ENCODE results near the gene C20orf202.

C20orf202 gene

GRCh38 chr20:1202762-1203504 lies at the start of gene C20orf202:
Gene C20orf202 (plus strand): TSS chr20:1203454. CDS start chr20:1203586, 132 bp downstream.
- no peak for DNase-seq (ENCODE audit: low spot score)

GRCh38 chr20:1154226-1154625 lies 49.0 kb upstream of the C20orf202 start:
- DNase-seq (ENCODE audit: low spot score) = no peak

DNA sequence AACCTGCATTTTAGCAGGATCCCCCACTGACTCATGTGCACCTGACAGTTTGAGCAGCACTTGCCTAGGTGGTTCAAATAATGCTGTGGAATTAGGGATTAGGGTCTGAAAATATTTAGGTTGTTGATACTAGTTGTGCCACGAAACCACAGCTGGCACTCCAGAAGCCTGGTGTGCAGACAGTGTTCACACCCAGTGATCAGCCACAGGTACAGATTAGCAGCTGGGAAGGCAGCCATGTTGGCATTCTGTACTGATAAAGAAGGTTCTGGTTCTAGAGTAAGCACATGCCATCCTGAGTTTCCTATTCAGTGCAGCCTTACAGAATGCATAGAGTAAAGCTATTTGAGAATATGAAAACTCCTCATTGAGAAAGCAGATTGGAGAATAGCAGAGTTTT lies 48.6 kb upstream of the C20orf202 start:
- DNase-seq (ENCODE audit: low spot score) = no peak

DNA sequence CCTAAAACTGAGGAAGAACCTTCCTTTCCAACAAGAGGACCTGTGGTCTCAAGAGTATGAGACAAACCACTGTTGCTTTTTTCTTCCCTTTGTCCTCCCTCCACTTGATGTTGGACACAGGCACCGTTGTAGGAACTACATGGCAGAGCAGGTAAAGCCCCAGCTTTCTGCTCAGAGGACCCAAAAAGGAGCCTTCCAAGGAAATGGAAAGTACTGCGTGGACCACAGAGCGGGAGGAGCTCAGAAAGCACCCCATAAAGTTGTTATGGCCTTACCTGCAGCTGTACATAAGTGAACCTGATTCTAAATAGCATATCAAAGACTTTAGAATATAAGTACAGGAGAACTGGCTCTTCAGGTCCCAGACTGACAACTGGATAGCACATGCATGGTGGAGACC lies 47.9 kb upstream of the C20orf202 start:
- no peak for DNase-seq (ENCODE audit: low spot score)

GRCh38 chr20:1160496-1160895 lies 42.8 kb upstream of the C20orf202 start:
- no peak for DNase-seq (ENCODE audit: low spot score)

GRCh38 chr20:1160991-1161390 lies 42.3 kb upstream of the C20orf202 start:
- DNase-seq (ENCODE audit: low spot score) = no peak

DNA sequence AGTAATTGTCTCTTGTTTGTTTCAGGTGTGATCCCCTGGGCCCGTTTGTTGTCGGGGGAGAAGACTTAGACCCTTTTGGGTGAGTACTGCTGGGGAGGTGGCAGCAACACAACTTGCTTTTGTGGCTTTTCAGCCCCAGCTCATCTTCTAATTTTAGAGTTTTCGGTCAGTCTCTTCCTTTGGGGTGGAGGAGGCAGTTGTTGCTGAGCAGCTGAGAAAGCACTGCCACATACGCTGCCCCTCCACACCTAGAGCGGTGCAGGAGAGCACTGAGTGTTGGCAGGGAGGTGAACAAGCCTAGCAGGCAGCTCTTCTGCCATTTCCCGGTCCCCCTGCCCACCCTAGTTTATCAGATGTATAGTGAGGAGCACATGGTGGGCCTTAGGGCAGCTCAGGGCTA lies 40.1 kb upstream of the C20orf202 start:
- no peak for DNase-seq (ENCODE audit: low spot score)

GRCh38 chr20:1163653-1164052 lies 39.6 kb upstream of the C20orf202 start:
- DNase-seq (ENCODE audit: low spot score) = no peak

GRCh38 chr20:1164871-1165270 lies 38.4 kb upstream of the C20orf202 start:
- no peak for DNase-seq (ENCODE audit: low spot score)

DNA sequence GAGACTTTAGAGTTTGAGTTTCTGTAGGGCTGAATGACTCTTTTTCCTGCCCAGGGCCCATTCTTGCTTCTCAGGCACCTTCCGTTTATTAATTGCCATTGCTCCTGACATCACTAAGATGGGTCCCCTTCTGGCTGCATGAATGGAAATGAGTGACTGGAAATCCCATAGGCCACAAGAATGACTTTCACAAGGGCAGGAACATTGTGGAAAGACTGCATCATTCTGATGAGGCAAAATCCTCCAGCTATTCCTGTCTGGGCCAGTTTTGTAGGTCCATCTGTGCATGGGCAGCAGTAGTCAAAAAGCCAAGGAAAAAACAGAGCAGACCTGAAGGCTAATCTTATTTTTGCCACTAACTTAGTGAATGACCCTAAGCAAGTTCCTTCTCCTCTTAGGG lies 37.7 kb upstream of the C20orf202 start:
- DNase-seq (ENCODE audit: low spot score) = no peak

DNA sequence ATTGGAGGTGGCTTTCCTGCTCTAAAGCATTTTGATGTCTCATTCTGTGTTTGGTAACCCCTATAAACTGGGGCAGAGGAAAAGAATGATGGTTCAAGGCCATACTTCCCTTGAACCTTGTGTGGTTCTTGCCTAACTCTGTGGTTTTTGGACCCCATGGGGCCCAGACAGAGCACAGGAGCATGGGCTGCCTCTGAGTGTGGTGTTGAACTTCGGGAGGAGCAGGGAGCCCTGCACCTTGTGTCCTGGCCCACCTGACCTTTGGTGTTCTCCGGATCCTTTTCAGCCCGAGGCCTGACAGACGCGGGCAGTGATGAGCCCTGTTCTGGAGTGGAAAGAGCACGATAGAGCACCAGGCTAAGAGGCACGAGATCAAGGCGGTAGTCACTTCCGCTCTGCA lies 37.3 kb upstream of the C20orf202 start:
- no peak for DNase-seq (ENCODE audit: low spot score)

- DNase-seq (ENCODE audit: low spot score) = no peak
These were observed 36.1 kb upstream of the C20orf202 start for GRCh38 chr20:1166948-1167720.

GRCh38 chr20:1169224-1169623 lies 34.0 kb upstream of the C20orf202 start:
- no peak for DNase-seq (ENCODE audit: low spot score)

- DNase-seq (ENCODE audit: low spot score) = peak; percentile 43
These were observed 31.7 kb upstream of the C20orf202 start for GRCh38 chr20:1171461-1172093.

DNA sequence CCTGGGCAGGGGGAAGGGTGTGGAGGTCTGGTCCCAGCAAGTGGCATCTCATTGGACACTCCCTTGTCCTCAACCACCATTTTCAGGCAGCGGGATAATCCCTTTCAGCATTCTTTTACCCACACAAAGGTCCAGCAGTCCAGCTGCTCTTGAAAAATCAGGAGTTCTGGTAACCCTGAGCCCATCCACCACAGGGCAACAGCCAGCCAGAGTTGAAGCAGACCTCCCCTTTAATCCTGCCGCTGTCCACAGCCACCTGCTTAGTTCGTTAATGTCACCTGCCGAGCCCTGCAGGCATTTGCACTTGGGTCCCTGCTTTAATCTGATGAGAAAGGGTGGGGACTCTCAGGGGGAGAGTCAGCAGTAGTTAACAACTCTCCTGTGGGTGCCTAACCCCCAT lies 29.6 kb upstream of the C20orf202 start:
- DNase-seq (ENCODE audit: low spot score) = no peak

- no peak for DNase-seq (ENCODE audit: low spot score)
These were observed 28.5 kb upstream of the C20orf202 start for GRCh38 chr20:1174787-1175186.

DNA sequence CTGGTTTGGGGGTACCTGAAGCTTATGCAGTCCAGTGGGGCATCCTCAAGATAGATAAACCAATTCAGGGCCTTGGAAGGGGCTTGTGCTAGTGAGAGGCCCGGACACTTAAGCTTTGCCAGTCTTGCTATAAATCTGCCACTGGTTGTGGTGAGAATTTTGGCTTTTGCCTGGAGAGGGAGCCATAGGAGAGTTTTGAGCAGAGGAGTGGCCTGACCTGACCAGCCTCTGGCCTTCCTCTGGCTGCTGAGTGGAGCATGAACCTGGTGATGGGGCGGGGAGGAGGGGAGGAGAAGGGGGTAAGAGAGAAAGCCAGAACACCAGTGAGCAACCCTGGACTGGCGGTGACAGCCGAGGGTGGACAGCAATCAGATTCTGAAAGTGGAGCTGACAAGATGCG lies 25.6 kb upstream of the C20orf202 start:
- DNase-seq (ENCODE audit: low spot score) = no peak

- DNase-seq (ENCODE audit: low spot score) = no peak
These were observed 25.2 kb upstream of the C20orf202 start for GRCh38 chr20:1178103-1178502.

DNA sequence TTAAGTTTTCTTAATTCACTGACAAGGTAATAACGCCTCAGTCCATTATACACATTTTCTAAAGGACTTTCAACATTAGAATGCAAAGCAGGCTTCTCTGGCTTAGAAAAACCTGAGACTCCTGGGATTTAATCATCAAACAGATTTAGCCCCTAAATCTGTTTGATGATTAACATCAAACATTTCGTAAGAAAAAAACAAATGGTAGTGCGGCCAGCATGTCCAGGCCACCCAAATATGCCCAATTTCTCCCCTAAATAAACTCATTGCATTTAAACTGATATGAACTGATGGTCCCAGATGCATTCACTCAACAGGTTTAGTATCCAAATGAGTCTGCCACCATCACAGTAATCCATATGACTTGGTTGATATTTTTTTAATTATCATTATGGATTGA lies 24.6 kb upstream of the C20orf202 start:
- no peak for DNase-seq (ENCODE audit: low spot score)

DNA sequence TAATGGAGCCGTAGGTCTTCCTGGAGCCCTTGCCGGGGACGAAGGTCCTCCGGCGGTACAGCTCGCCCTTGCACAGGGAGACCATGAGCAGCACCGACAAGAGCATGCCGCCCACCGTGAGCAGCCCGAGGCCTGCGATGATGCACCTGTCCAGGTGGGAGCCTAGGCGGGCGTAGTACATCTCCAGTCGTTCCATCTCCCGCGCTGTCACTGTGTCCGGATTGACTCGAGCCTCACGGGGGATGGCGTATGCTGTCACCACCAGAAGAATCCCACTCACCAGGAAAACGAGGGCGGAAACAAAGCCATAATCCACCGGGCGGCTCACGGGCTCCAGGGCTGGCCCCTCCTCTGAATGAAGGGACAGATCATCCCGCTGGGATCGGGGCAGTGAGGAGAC lies 22.3 kb upstream of the C20orf202 start:
- DNase-seq (ENCODE audit: low spot score) = no peak

DNA sequence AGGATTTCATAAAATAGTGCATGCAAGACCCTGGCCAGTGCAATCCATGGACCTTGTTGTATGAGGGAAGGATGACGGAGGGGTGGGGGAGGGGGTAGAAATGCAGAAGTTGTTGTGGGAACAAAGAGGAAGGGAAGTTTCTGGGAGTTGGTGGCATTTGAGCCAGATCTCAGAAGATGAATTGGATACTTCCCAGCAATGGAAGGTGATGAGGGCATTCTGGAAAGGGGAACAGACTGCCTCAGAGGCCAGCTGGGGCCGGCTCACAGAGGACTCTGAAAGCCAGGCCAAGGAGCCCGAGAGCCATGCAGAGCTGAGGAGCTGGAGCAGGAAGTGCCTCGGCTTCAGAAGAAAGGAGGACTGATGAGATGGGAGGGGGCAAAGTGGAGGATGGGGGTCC lies 21.1 kb upstream of the C20orf202 start:
- DNase-seq (ENCODE audit: low spot score) = no peak

DNA sequence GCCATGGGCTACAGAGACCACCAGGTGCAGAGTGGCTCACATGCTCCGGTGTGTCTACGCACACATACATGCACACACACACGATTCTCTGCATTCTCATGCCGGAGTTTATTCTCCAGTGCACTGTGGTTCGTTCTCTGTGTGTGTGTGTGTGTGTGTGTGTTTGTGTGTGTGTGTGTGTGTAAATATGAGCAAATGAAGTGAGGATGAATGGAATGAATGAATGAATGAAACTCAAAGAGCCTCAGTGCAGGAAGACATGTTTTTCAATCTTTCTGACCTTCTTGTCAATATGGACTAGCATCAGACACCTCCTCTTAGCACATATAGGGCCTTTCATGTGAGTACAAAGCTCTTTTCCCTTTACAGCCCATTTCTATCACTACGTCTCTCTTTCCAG lies 20.1 kb upstream of the C20orf202 start:
- DNase-seq (ENCODE audit: low spot score) = no peak

DNA sequence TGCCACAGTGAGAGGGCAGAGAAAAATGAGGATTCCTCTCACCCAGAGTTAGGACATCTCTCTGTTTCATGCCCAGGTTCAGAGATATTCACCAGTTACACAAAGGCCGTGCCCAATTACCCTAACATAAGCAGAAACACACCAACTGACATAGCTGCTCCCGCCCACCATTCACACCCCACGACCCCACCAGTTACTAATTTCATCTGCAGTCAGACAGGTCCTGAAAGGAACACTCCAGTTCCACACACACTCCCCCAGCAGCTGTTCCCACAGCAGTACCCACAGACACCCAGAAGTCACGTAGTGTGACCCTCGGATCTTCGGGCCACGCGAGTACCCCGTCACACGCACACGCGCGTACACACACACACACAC lies 19.0 kb upstream of the C20orf202 start:
- no peak for DNase-seq (ENCODE audit: low spot score)

All from AG08395 (cell line).